Embryonic facial prominence (tissue), 1 donor: ENCODE data around the gene SCN4A.
"Not testable (repeated sequence)": the region's sequence is repeated elsewhere in the genome, so short reads cannot be mapped to it uniquely, and the experiment has no call there.

Source experiments
- DNase-seq: peaks from one replicate; pipeline ENCODE4 v3.0.0-alpha.2; 2016; ENCODE audit errors: extremely low spot score

SCN4A gene

DNA sequence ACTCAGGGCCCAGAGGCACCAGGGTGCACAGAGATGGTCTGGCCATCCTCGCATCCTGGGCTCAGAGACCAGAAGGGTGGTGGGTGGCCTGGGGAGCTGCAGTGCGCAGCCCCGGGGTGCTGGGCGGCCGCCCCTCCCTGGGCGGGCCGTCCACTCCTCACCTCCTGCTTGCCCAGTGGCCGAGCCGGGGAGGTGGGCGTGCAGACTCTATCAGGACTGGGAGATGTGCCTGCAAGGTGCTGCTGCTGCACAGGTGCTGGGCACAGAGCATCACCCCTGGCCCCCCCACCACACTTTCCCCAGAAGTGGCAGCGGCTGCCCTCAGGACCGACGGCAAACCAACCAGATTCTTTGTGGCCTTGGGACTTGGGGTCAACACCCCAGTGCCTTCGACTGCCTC, at the start of gene SCN4A:
SCN4A (minus strand) TSS at position 123 of the 400 bp plus-strand sequence; CDS start at position 46, 77 bp downstream.
- no peak for DNase-seq

DNA sequence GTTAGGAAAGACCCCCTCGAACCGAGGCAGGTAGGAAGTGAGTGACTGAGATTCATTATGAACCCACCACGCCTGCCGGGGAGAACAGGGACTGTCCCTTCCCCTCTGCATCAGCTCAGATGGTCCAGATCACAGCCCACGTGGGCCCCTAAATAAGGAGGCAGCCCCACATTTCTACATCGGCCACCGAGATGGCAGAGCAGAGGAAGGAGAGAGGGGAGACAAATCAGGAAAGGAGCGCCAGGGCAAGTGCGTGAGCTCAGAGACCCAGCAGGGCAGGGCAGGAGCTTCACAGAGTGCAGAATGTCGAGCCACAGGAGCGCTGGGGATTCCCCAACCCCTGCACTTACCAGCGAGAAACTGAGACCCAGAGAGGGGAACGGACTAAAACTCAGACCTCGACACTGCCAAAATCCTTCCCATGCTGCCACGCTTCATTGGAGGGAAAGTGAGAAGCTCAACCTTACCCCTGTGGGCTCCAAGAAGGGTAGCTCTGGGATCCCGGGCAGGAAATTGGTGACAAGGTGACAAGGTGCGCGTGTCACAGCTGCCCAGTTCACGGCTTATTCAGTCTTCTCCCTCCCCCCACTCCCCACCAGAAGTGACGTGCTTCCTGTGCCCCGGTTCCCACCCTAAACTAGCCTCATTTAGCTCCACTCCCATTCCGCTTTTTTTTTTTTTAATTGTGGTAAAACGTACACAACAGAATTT, 47.5 kb upstream of the SCN4A start, which contains the start of gene ICAM2:
ICAM2 (minus strand) TSS at position 578 of the 711 bp plus-strand sequence. CDS start 13,942 bp downstream, outside the sequence.
- DNase-seq: no peak

DNA sequence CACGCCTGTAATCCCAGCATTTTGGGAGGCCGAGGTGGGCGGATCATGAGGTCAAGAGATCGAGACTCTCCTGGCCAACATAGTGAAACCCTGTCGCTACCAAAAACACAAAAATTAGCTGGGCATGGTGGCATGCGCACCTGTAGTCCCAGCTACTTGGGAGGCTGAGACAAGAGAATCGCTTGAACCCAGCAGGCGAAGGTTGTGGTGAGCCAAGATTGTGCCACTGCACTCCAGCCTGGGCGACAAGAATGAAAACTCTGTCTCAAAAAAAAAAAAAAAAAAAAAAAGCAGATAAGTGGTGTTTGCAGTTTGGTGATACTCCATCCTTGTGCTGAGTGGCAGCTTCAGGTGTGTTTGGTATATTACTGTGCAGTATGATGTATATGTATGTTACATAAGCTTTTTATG, 46.8 kb upstream of the SCN4A start:
- DNase-seq: not testable (repeated sequence)

DNA sequence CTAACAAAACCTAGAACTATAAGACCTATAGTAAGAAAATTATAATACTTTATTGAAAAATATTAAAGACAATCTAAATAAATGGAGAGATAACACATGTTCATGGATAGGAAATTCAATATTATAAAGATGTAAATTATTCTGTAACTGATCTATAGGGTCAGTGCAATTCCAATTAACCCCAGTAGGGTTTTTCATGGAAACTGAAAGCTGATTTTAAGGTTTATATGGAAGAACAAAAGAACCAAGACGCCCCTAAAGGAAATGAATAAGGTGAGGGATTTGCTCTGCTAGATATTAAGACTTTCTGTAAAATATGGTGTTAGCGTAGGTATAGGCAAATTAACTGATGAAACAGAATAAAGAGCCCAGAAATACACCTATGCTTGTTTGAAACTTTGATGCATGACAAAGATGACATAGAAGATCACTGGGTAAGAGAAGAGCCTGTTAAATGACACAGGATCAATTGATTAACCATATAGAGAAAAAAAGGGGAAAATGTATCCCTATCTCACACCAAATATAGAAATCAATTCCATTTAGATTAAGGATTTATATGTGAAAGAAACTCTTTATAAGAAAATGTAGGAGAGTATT, 44.8 kb upstream of the SCN4A start:
- DNase-seq: no peak

DNA sequence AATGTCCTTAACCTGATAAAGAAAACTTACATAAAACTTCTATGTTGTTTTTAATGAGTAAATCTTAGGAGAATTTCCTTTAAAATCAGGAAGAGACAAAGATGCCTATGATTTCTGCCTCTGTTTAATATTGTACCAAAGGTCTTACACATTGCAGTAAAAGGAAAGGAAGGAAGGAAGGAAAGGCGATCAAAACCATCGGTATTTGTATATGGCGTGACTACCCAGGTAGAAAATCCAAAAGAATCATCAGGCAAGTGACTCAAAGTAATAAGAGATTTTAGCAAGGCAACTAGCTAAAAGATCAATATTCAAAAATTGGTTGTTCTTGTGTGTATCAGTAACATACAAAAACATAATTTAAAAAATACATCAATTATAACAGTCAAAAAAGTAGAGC, 44.3 kb upstream of the SCN4A start:
- DNase-seq: no peak

DNA sequence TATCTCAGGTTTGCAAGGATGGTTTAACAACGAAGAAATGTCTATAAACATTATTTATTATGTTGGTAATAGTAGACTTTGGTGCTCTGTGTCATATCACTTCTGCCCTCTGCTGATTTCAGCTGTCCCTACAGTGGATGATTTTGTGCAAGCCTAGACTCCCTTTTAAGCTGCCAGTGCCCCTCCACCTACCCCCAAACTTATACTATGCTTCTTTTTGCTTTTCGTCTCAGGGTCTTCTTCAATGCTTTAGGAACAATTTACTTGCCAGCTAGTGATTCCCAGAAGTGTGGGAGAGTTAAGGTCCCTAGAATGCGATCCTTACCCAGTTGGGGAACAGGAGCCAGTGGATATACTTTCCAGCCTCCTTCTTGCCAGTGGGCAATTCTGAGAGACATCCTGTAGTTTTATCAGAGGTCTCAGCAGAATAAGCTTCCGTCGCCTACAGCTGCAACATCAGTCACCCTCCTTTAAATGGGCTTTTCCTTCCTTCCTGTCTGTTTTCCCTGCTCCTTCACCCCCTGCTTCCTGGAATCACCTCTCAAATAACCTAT, 43.6 kb upstream of the SCN4A start:
- no peak for DNase-seq

DNA sequence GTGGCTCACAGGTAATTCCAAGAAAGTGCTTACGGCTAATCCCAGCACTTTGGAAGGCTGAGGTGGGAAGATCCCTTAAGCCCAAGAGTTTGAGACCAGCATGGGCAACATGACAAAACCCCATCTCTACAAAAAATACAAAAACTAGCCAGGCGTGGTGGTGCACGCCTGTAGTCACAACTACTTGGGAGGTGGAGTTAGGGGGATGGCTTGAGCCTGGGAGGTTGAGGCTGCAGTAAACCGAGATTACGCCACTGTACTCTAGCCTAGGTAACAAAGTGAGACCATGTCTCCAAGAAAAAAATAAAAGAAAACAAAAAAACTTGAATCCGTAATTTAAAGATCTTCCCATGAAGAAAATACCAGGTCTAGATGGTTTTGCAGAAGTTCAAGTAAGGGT, 42.7 kb upstream of the SCN4A start:
- no peak for DNase-seq

DNA sequence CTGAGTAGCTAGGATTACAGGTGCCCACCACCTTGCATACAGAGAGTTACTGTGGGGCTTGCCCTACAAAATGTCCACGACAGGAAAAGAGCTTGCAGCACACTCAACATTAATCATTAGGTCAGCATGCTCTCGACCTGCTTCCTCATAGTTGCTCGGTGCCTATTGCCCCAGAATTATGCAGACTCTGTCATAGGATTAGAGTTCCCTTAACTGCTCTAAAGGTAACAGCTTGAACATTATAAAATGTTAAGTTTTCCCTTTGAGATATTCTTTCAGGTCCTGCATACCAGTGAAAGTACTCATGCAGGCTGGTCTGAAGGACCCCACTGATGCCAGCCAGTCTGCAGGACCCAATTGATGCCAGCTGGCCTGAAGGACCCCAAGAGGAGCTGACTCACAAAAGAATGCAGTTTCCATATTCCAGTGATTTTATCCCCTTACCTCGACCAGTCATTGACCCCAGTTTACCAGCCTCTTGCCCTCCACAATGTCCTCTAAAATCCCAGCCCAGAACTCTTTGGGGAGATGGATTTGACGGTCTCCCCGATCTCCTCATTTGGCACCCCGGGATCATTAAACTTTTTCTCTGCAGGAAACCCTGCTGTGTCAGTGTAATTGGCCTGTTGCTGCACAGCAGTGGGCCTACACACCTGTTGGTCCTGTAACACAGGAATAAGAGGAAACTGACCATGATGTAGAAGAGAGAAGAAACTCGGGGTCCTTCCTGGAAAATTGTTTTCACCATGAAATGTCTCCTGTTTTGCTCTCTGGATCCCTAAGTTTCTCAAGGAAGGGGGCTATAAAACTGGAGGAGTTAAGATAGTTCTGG, 37.1 kb upstream of the SCN4A start:
- no peak for DNase-seq

DNA sequence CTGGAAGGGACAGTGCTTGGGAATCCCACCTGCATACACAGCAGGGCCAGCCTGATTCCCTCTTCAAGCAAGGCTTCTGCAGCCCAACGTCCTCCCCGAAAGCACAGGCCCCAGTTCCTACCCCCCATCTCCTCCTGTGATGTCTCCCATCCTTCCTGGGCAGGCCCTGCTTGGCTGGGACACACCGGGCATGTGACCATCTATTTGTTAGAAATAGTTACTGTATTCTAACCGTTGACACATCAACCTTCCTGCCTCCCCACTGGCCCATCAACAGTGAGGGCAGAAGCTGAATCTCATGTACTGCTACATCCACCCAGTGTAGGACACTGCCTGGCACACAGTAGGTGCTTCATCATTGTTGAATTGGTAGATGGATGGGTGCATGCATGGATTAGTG, 36.1 kb upstream of the SCN4A start:
- DNase-seq: no peak

DNA sequence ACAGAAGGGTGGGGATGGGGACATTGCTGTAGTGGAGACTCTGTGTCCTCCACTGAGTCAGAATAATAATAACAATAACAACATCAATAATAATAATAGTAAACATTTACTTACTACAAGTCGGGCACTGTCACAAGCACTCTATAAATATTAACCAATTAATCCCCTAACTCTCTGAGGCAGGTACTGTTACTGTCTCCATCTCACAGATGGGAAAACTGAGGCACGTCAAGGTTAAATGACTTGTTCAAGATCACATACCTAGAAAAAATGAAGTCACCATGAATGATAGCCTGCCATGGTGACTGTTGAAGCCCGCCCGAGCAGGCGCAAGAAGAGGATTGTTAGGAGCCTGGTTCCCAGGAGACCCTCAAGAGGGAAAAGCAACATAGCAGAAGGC, 35.6 kb upstream of the SCN4A start:
- DNase-seq: no peak

DNA sequence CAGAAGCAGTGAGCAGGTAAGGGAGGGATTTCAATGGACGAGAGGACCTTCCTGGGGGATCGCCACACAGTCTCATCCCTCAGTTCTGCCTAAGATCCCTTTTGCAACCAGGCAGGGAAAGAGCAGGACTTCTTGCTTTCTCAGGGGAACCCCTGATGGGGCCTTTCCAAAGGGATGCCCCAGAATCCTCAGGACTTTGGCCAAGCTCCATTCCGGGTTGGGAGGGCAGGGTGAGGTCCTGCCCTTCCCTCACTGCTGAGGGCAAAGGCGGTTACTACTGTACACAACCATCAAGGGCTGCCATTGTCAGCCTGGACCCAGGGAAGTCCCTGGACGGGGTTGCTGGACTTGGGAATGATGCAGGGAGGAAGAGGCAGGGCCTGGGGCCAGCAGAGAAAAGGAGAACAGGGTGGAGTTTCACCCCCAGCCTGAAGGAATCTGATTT, 35.1 kb upstream of the SCN4A start:
- no peak for DNase-seq

DNA sequence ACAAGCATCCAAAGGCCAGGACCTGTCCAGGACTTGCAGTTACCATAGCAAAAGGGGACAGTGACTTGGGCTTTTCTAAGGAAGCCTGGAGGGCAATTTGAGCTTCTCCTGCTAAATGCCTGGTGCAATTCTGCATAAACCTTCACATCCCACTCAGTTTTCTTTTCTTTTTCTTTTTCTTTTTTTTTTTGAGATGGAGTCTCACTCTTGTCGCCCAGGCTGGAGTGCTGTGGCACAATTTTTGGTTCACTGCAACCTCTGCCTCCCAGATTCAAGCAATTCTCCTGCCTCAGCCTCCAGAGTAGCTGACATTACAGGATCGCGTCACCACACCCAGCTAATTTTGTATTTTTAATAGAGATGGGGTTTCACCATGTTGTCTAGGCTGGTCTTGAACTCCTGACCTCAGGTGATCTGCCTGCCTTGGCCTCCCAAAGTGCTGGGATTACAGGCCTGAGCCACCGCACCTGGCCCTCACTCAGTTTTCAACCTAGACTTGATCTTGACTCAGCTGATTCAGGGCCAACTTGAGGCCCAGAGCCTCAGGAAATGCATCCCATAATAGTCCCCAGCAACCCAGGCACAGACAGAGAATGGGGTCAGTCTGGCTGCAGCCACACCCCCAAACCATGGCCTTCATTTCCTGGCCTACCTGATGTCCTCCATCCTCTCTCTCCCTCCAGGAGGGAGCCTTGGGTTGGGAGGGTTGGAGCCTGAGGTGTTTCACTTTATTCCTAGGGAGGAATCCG, 34.5 kb upstream of the SCN4A start:
- DNase-seq: not testable (repeated sequence)

DNA sequence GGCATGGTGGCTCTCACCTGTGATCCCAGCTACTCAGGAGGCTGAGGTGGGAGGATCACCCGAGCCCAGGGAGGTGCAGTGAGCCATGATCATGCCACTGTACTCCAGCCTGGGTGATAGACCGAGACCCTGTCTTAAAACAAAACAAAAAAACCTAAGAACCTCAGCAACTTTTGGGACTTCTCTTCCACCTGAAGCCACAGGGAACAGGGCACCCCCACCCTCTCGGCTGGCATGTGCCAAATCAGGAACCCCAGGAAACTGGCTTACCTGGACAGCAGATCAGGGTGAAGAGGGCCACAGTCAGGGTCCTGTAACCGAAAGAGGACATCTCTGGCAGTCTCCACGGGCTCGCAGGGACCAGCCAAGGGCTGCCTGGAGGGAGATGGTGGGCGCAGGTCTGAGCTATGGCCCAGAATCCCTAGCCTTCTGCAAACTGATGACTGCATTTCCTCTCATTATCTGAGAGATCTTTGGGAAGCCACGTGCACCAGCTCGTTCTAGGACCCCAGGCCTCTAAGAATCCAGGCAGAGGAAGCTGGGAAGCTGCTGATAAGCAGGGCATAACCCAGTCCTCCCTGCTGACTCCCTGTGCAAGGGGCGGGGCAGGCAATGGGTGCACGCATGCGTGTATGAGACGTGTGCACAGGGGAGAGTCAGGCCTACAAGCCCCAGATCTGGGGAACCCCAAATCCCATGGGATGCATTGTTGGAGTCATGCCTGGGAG, 33.8 kb upstream of the SCN4A start:
- DNase-seq: no peak

DNA sequence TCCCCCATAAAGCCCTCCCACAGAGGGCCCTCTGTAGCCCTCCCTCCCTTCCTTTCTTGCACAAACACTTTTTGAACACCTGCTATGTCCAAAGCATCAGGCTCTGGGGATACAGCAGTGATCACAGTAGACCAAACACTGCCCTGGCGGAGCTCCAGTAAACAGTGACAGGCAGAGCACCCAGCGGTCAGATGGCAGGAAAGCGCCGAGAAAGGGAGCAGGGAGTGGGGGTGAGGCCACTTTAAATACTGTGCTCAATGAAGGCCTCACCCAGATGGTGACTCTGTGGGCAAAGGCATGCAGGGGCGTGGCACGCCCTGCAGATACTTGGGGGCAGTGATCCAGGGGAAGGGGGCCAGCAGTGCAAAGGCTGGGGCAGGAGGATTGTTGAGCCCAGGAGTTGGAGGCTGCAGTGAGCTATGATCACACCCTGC, 33.0 kb upstream of the SCN4A start:
- no peak for DNase-seq

DNA sequence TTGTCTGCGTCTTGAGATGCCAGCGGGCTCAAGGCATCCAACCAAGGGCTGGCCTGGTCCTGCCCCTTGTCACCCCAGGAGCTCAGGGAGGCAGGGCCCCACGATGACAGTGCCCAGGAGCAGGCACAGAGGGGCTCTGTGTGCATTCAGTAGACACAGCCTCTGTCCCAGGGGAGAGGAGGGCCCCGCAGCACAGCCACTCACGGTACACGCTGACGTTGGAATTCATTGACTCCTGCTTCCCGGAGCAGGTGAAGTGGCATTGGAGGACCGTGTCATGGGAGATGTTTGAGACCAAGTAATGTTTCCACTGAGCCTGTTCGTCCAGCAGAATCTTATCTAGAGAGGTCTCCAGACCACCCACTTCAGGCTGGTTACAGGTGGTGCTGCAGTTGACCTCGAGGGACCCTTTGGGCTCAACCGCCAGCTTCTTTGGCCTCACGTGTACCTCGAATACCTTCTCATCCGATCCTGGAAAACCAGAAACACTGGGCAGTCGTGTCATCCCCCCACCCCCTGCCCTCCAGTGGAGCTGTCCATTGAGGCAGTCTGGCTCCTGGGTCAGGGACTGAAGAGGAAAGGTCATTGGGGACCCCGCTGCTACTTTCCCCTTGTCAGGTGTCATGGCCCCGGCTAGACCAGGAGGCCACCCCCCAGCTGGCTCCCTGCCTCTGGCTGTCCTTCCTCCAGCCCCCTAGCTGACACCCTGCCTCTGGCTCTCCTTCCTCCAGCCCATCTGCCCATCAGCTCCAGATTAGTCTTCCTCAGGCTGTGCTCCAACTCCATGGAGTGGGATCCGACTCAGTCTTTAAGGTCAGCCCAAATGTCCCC, 32.4 kb upstream of the SCN4A start:
- DNase-seq: no peak

DNA sequence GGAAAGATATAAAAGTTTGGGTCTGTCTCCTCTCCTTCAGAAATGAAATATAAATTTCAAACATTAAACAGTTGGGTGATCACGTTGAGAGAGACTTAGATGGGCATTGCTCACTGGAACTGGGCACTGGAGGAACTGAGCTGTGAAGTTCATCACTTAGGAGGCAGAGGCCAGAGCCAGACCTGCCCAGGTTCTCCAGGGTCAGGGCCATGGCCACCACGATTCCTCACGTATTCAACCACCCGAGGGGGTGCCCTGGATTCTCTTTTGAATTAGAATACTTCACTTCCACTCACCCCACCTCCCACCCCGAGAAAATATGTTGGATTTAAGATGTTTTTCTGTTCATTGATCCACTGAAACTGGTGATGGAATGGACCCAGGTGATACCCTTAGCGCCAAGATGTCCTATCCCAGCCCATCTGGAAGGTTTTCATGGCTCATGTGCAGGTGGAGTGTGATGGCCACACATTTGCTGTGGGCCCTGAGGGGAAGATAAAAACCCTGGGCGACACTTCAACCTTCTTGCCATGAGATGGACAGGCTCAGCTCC, 31.6 kb upstream of the SCN4A start:
- no peak for DNase-seq

DNA sequence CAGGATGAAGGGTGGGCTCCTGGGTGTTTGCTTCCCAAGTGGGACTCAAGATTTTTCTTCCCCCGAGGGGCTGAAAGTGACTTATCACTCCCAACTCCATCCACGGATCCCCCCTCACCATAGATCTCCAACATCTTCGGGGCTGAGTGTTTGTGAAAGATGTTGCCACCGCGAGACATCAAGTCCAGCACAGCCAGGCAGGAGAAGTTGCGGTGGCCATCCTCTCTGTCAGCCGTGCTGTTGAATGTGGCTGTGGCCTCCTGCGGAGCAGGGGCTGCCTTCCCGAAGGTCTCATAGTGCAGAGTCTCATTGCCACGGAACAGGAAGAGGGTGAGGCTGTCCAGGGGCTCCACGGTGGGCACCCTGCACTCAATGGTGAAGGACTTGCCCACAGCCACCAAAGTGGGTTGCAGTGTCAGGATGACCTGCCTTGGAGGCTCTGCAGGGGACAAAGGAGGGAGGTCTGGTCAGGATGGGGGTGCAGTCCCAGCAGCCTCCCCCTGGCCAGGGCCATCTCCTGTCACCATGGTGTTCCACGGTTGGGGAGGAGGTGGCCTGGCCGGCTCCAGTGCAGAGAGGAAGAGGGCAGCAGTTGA, 30.9 kb upstream of the SCN4A start:
- DNase-seq: no peak

DNA sequence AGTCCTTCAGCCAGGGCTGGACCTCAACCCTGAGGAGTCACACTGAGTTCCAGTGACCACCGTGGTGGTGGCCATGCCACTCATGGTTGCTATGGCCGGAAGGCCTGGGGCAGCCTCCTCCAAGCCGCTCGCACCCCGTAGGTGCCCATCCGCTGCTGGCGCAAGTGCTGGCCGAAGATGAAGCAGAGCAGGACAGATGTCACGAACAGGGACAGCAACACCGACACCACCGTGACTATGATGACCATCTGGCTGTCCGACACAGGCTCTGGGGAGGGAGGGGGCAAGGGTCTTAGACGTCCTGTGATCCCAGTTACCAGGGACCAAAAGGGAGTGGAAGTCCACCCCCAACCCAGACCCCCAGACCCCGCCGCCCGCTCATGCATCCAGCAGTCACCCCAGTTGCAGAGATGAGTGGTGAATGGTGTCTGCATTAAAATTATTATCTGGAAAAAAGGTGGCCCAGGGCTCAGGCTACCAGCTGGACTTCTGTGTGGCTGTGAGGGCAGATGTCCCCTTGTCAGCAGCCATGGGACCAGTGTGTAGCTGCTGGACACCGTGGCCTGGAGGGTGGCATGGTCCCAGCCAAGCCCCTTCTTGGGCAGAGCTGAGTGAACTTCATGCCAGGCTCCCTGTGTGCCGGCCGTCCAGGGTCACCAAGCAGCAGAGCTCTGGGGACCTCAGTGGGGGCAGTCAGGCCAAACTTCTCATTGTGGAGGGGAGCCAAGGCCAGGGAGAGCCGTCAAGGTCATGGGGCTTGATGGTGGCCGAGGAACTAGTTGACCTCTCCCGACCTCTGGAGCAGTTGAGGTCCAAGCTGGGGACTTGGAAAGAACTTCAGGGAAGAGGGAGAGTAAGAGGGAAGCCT, 30.2 kb upstream of the SCN4A start:
- DNase-seq: no peak
